GM18870 (cell line): ENCODE measurements around the gene GEMIN8.

Experiments used
- ATAC-seq: cut with Tn5 transposase; IDR thresholded peaks from one replicate; pipeline ENCODE4 v1.9.1; 2021; ENCODE audit warnings: moderate library complexity; ENCODE audit not compliant: unreplicated experiment

The GEMIN8 gene

GRCh38 chrX:14017399-14017798 is 12.3 kb downstream of the GEMIN8 start:
- ATAC-seq, result no peak

- ATAC-seq, result no peak
Observed at GRCh38 chrX:14015941-14016340, 13.8 kb downstream of the GEMIN8 start.

- ATAC-seq, result no peak
Observed at GRCh38 chrX:14015294-14015693, 14.4 kb downstream of the GEMIN8 start.

- ATAC-seq, result no peak
Observed at GRCh38 chrX:14014526-14014925, 15.2 kb downstream of the GEMIN8 start.

GRCh38 chrX:14013054-14013453 is 16.6 kb downstream of the GEMIN8 start:
- no peak for ATAC-seq

GRCh38 chrX:14010566-14010965 is 19.1 kb downstream of the GEMIN8 start:
- no peak for ATAC-seq

GRCh38 chrX:14006540-14006939 is 23.2 kb downstream of the GEMIN8 start:
- no peak for ATAC-seq

GRCh38 chrX:14003876-14004425 is 25.7 kb downstream of the GEMIN8 start:
- no peak for ATAC-seq

- ATAC-seq, result no peak
Observed at GRCh38 chrX:14003028-14003427, 26.7 kb downstream of the GEMIN8 start.

GRCh38 chrX:13996650-13997049 is 33.0 kb downstream of the GEMIN8 start:
- no peak for ATAC-seq

GRCh38 chrX:13994536-13995080 is 35.1 kb downstream of the GEMIN8 start:
- no peak for ATAC-seq

- no peak for ATAC-seq
Observed at GRCh38 chrX:13994104-13994503, 35.6 kb downstream of the GEMIN8 start.

GRCh38 chrX:13990126-13990800 is 39.4 kb downstream of the GEMIN8 start:
- no peak for ATAC-seq

- ATAC-seq, result peak; percentile 78
Observed at GRCh38 chrX:13985697-13986435, 43.8 kb downstream of the GEMIN8 start.

- ATAC-seq, result no peak
Observed at GRCh38 chrX:13983734-13984133, 46.0 kb downstream of the GEMIN8 start.

- ATAC-seq, result no peak
Observed at GRCh38 chrX:13968198-13968597, 61.5 kb downstream of the GEMIN8 start.

GRCh38 chrX:13967636-13968035 is 62.1 kb downstream of the GEMIN8 start:
- no peak for ATAC-seq

- ATAC-seq, result no peak
Observed at GRCh38 chrX:13966793-13967125, 62.9 kb downstream of the GEMIN8 start.

- ATAC-seq, result no peak
Observed at GRCh38 chrX:13966071-13966792, 63.5 kb downstream of the GEMIN8 start.

GRCh38 chrX:13965531-13965930 is 64.2 kb downstream of the GEMIN8 start:
- no peak for ATAC-seq

- ATAC-seq, result no peak
Observed at GRCh38 chrX:13956998-13957397, 72.7 kb downstream of the GEMIN8 start.
